Vagina (tissue), 2 donors: ENCODE results near the gene GUCY1B1.

Experiments used
- POLR2A ChIP-seq, 2 donors: fragments of 450-650 bp; IDR thresholded peaks; one replicate each; pipeline ENCODE4 v1.6.1; 2017; ENCODE audit warnings: antibody characterized with exemption in 2 of 2, mild to moderate bottlenecking in 2 of 2, moderate library complexity in 2 of 2
- TF ChIP-seq, protein P1 (sequence below), 3 experiments: fragments of 450-650 bp in 2 of 3; fragments of 200-600 bp in 1 of 3; sonication (generic) in 1 of 3; IDR thresholded peaks; one replicate each; pipeline ENCODE4 v1.5.1; 2017 to 2019; ENCODE audit warnings: antibody characterized with exemption in 3 of 3, mild to moderate bottlenecking in 2 of 3, moderate library complexity in 2 of 3

DNA sequence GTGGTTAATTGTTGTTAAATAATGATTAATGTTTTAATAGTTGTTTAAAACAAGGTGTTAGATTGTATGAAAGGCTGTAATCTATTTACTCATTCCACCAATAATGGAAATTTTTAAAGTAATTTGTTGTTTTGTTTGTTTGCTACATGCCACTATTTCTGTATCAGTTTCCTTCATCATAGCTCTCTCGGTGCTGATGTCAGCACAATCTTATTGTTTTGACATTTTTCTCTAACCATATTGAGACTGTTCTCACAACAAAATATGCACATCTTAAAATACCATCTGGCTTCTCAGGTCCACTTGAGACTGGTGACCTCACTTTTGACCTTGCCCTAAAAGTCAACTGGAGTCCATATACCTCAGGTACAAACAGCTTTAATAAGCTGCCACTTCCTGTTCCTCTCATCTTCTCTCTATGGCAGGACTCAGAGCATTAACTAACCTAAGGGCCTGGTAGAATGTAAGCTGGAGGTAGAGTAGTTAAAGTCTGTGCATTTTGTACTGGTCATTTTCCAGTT, 1.0 kb upstream of the GUCY1B1 start:
- TF ChIP-seq, protein P1, sequence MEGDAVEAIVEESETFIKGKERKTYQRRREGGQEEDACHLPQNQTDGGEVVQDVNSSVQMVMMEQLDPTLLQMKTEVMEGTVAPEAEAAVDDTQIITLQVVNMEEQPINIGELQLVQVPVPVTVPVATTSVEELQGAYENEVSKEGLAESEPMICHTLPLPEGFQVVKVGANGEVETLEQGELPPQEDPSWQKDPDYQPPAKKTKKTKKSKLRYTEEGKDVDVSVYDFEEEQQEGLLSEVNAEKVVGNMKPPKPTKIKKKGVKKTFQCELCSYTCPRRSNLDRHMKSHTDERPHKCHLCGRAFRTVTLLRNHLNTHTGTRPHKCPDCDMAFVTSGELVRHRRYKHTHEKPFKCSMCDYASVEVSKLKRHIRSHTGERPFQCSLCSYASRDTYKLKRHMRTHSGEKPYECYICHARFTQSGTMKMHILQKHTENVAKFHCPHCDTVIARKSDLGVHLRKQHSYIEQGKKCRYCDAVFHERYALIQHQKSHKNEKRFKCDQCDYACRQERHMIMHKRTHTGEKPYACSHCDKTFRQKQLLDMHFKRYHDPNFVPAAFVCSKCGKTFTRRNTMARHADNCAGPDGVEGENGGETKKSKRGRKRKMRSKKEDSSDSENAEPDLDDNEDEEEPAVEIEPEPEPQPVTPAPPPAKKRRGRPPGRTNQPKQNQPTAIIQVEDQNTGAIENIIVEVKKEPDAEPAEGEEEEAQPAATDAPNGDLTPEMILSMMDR (IDR thresholded peaks at IDR 0.05) = no peak
- no peak for TF ChIP-seq POLR2A (IDR thresholded peaks at IDR 0.05)
